ENCODE data around the gene LTC4S. TPM values are rescaled to one million over a fixed set of nuclear protein-coding genes. Genes with fewer than 3 reads are reported as not detected.
"Not testable (repeated sequence)": the region's sequence is repeated elsewhere in the genome, so short reads cannot be mapped to it uniquely, and the experiment has no call there.

LTC4S gene
- total and polyA plus RNA-seq, 8 donors = 3.3 to 21.0 (median 8.4) TPM; not detected in 1

- no peak for TF ChIP-seq POLR2AphosphoS5 (IDR thresholded peaks at IDR 0.05)
- TF ChIP-seq POLR2A (IDR thresholded peaks at IDR 0.05) = no peak
- no peak for TF ChIP-seq EP300 (IDR thresholded peaks at IDR 0.05)
- TF ChIP-seq CTCF (IDR thresholded peaks at IDR 0.05) = no peak
- H3K4me1 ChIP-seq = peaks cover 5 to 19% (median 16%) of the 10 kb centered on the region in 4 donors
- intact Hi-C loops (cut with DNase I; ENCODE audit: low total_unique reads) = no loop called here
- no peaks in the 10 kb centered on the region for H3K27me3 ChIP-seq
- peaks cover 0 to 5% (median 0%) of the 10 kb centered on the region in 4 donors for H3K36me3 ChIP-seq
- no peaks in the 10 kb centered on the region for H3K9me3 ChIP-seq
- WGBS, 5 donors = 85 to 94% (median 89%) methylated on average over 5 to 7 of the region's 7 CpGs
- no peak overlapping the region for H3K27ac ChIP-seq
- no peak for DNase-seq
- H3K4me3 ChIP-seq = no peak overlapping the region
These were observed 5.5 kb upstream of the LTC4S start for GRCh38 chr5:179788193-179788854.

- H3K4me1 ChIP-seq = peaks cover 14 to 29% (median 26%) of the 10 kb centered on the region in 4 donors
- H3K27me3 ChIP-seq; intact Hi-C loops (cut with DNase I; ENCODE audit: low total_unique reads); H3K4me3 ChIP-seq; H3K9me3 ChIP-seq; DNase-seq; H3K27ac ChIP-seq; H3K36me3 ChIP-seq: not testable (repeated sequence)
- WGBS, 5 donors = 94 to 97% (median 96%) methylated on average over 9 of the region's 9 CpGs
These were observed 4.5 kb upstream of the LTC4S start for GRCh38 chr5:179789278-179789677.

- peak in 1 of 2 donors; percentile 35 for DNase-seq
- Histone ChIP-seq H3K9me3 (no peaks in the 10 kb centered on the region), H3K27me3 (no peaks in the 10 kb centered on the region), H3K36me3 (peaks cover under 1 to 5% (median 2%) of the 10 kb centered on the region in 4 donors), H3K27ac (peak overlapping the region in 4 of 5 donors; percentile 70 to 91 (median 84)), H3K4me1 (peaks cover 38 to 54% (median 51%) of the 10 kb centered on the region in 4 donors), H3K4me3 (no peak overlapping the region)
- intact Hi-C loops (cut with DNase I; ENCODE audit: low total_unique reads) = no loop called here
- TF ChIP-seq POLR2AphosphoS5 (IDR thresholded peaks at IDR 0.05) = no peak
- no peak for TF ChIP-seq EP300 (IDR thresholded peaks at IDR 0.05)
- TF ChIP-seq POLR2A (IDR thresholded peaks at IDR 0.05) = no peak
- no peak for TF ChIP-seq CTCF (IDR thresholded peaks at IDR 0.05)
- WGBS, 5 donors = 23 to 77% (median 73%) methylated on average over 5 to 15 of the region's 15 CpGs
These were observed 1.7 kb upstream of the LTC4S start for GRCh38 chr5:179791881-179792611.

GRCh38 chr5:179792612-179793467 is 946 bp upstream of the LTC4S start:
- Histone ChIP-seq H3K4me1 (peaks cover 38 to 61% (median 53%) of the 10 kb centered on the region in 4 donors), H3K27me3 (no peaks in the 10 kb centered on the region), H3K4me3 (peak overlapping the region in 1 of 4 donors; percentile 75), H3K36me3 (peaks cover 8 to 13% (median 10%) of the 10 kb centered on the region in 4 donors), H3K27ac (peak overlapping the region; percentile 34 to 91 (median 80)), H3K9me3 (no peaks in the 10 kb centered on the region)
- 72 to 82% (median 78%) methylated on average over 19 to 24 of the region's 24 CpGs for WGBS, 5 donors
- intact Hi-C loops (cut with DNase I; ENCODE audit: low total_unique reads) = no loop called here
- TF ChIP-seq POLR2AphosphoS5 (IDR thresholded peaks at IDR 0.05) (no peak), EP300 (IDR thresholded peaks at IDR 0.05) (no peak), POLR2A (IDR thresholded peaks at IDR 0.05) (no peak), CTCF (IDR thresholded peaks at IDR 0.05) (no peak)
- peak in 1 of 2 donors; percentile 17 for DNase-seq

Data from stomach (tissue), 9 donors.